Measurements from ENCODE around the gene CDH8.

- no peak for TF ChIP-seq POLR2AphosphoS5 (IDR thresholded peaks at IDR 0.05; ENCODE audit: low read depth, low read length)
- no peak for TF ChIP-seq CTCF (IDR thresholded peaks at IDR 0.05 in 2 of 3, conservative IDR thresholded peaks at IDR 0.05 in 1 of 3; ENCODE audit: borderline replicate concordance in 1 of 3, insufficient read depth in 1 of 3, low read depth in 2 of 3, low read length in 2 of 3)
- TF ChIP-seq CBX3 (IDR thresholded peaks at IDR 0.05; ENCODE audit: low read depth), result no peak
- TF ChIP-seq POLR2A (IDR thresholded peaks at IDR 0.05; ENCODE audit: borderline replicate concordance, extremely low read depth, insufficient read depth, insufficient read length), result no peak
- no peak for TF ChIP-seq CEBPB (IDR thresholded peaks at IDR 0.05; ENCODE audit: low read depth)
- TF ChIP-seq SRF (IDR thresholded peaks at IDR 0.05; ENCODE audit: low read depth), result no peak
- TF ChIP-seq RAD21 (IDR thresholded peaks at IDR 0.05; ENCODE audit: low read depth), result no peak
- TF ChIP-seq SIN3A (IDR thresholded peaks at IDR 0.05; ENCODE audit: low read depth), result no peak
Measured at GRCh38 chr16:61946019-61946418, 90.2 kb downstream of the CDH8 start.
